GM10266 (cell line): ENCODE results near the gene WDHD1.
"Not testable (repeated sequence)": the region's sequence is repeated elsewhere in the genome, so short reads cannot be mapped to it uniquely, and the experiment has no call there.

Experiments
- DNase-seq: peaks from one replicate; pipeline ENCODE4 v3.0.0; 2012; ENCODE audit errors: extremely low spot score
- CTCF ChIP-seq: IDR thresholded peaks from 2 replicates; pipeline ENCODE4 v1.5.1; 2012; ENCODE audit warnings: mild to moderate bottlenecking, low read depth; ENCODE audit not compliant: control insufficient read depth, insufficient read depth; ENCODE audit errors: missing control alignments

WDHD1 gene

GRCh38 chr14:54933006-54933405 lies 93.9 kb downstream of the WDHD1 start:
- DNase-seq: no peak
- TF ChIP-seq CTCF: no peak

- DNase-seq: no peak
- TF ChIP-seq CTCF: no peak
Observed at GRCh38 chr14:54931598-54932340, 95.1 kb downstream of the WDHD1 start.

GRCh38 chr14:54931101-54931500 lies 95.8 kb downstream of the WDHD1 start:
- DNase-seq: no peak
- no peak for TF ChIP-seq CTCF

GRCh38 chr14:54929556-54929955 lies 97.3 kb downstream of the WDHD1 start:
- no peak for TF ChIP-seq CTCF
- DNase-seq: no peak

- TF ChIP-seq CTCF: no peak
- DNase-seq: no peak
Observed at GRCh38 chr14:54928216-54928615, 98.7 kb downstream of the WDHD1 start.

GRCh38 chr14:54927551-54927950 lies 99.3 kb downstream of the WDHD1 start:
- TF ChIP-seq CTCF: no peak
- DNase-seq: no peak

GRCh38 chr14:54926570-54926969 lies 100.3 kb downstream of the WDHD1 start:
- not testable (repeated sequence) for DNase-seq

GRCh38 chr14:54922598-54922997 lies 104.3 kb downstream of the WDHD1 start:
- TF ChIP-seq CTCF: no peak
- no peak for DNase-seq
